Ishikawa (cell line): Measurements from ENCODE around the gene PRKCZ.

Experiments
- CEBPB ChIP-seq: IDR thresholded peaks from 2 replicates; pipeline ENCODE4 v1.6.1; 2012
- CREB1 ChIP-seq: IDR thresholded peaks from 2 replicates; pipeline ENCODE4 v1.6.1; 2012; ENCODE audit warnings: low read depth
- EP300 ChIP-seq: IDR thresholded peaks from 2 replicates; pipeline ENCODE4 v1.6.1; 2012; ENCODE audit warnings: borderline replicate concordance
- MAX ChIP-seq: IDR thresholded peaks from 2 replicates; pipeline ENCODE4 v1.6.1; 2012
- RAD21 ChIP-seq: IDR thresholded peaks from 2 replicates; pipeline ENCODE4 v1.6.1; 2012; ENCODE audit warnings: low read depth
- TAF1 ChIP-seq: IDR thresholded peaks from 2 replicates; pipeline ENCODE4 v1.6.1; 2012; ENCODE audit warnings: low read depth, mild to moderate bottlenecking
- TCF12 ChIP-seq: IDR thresholded peaks from 2 replicates; pipeline ENCODE4 v1.6.1; 2012; ENCODE audit warnings: low read depth
- USF1 ChIP-seq: IDR thresholded peaks from 2 replicates; pipeline ENCODE4 v1.6.1; 2012
- YY1 ChIP-seq: IDR thresholded peaks from 2 replicates; pipeline ENCODE4 v1.6.1; 2012; ENCODE audit warnings: low read depth
- ZBTB7A ChIP-seq: IDR thresholded peaks from 2 replicates; pipeline ENCODE4 v1.6.1; 2012; ENCODE audit warnings: low read depth

GRCh38 chr1:2060535-2060934 is 10.3 kb downstream of the PRKCZ start:
- TF ChIP-seq RAD21 (no peak), ZBTB7A (no peak), YY1 (no peak), TAF1 (no peak), CEBPB (no peak), EP300 (no peak), TCF12 (no peak), MAX (no peak), CREB1 (no peak), USF1 (no peak)
